IMR-90 (cell line): ENCODE measurements around the gene DENND1C. TPM values are rescaled to one million over a fixed set of nuclear protein-coding genes. Genes with fewer than 3 reads are reported as not detected.
"Not testable (repeated sequence)": the region's sequence is repeated elsewhere in the genome, so short reads cannot be mapped to it uniquely, and the experiment has no call there.

Experiments used
- ATAC-seq: fragments of 200-7000 bp; cut with Tn5 transposase; 2 replicates; pipeline ENCODE4 v1.9.1; 2020; ENCODE audit warnings: low read depth, mild to moderate bottlenecking, moderate library complexity
- BruUV-seq: library from RNA; stranded (reverse); fragments of 400-500 nt; replicated peaks from 2 replicates; lab custom pipeline; 2021; lab: Mats Ljungman, UMichigan
- CTCF ChIA-PET: fragments of 300-600 bp; formaldehyde crosslinking; extraction: SDS; loops from one replicate; lab custom pipeline; 2021; ENCODE audit warnings: antibody characterized with exemption; lab: Yijun Ruan, JAX
- POLR2A ChIA-PET: fragments of 300-600 bp; sonication (Branson Sonifier 250); formaldehyde crosslinking; loops from one replicate; lab custom pipeline; 2022; ENCODE audit warnings: antibody characterized with exemption; ENCODE audit not compliant: unreplicated experiment; lab: Charles Lee
- DNase-seq: peaks from one replicate; pipeline ENCODE4 v3.0.0; 2013
- H2AFZ ChIP-seq: replicated peaks from 2 replicates; pipeline ENCODE3; 2013; ENCODE audit warnings: low read length, mild to moderate bottlenecking; ENCODE audit not compliant: poor library complexity
- H2AK5ac ChIP-seq: 2 replicates; pipeline ENCODE4 v1.6.1; 2013; ENCODE audit warnings: low read depth, low read length, inconsistent platforms
- H2AK9ac ChIP-seq: replicated peaks from 2 replicates; pipeline ENCODE3; 2013; ENCODE audit warnings: mild to moderate bottlenecking, low read depth, low read length, moderate library complexity; ENCODE audit not compliant: poor library complexity
- H2BK120ac ChIP-seq: 2 replicates; pipeline ENCODE4 v1.6.1; 2013; ENCODE audit warnings: low read depth, low read length, inconsistent platforms
- H2BK15ac ChIP-seq: 3 replicates; pipeline ENCODE4 v1.6.1; 2013; ENCODE audit warnings: low read depth, low read length, inconsistent platforms
- H2BK20ac ChIP-seq: 2 replicates; pipeline ENCODE4 v1.6.1; 2013; ENCODE audit warnings: low read depth, mild to moderate bottlenecking, inconsistent platforms, low read length, moderate library complexity
- H2BK5ac ChIP-seq: 2 replicates; pipeline ENCODE4 v1.6.1; 2013; ENCODE audit warnings: mild to moderate bottlenecking, low read depth, low read length, inconsistent platforms; ENCODE audit not compliant: poor library complexity, severe bottlenecking
- H3K14ac ChIP-seq: replicated peaks from 2 replicates; pipeline ENCODE4 v1.6.1; 2013; ENCODE audit warnings: low read depth, low read length, inconsistent platforms
- H3K18ac ChIP-seq: 2 replicates; pipeline ENCODE4 v1.6.1; 2013; ENCODE audit warnings: low read depth, low read length, control low read depth
- H3K23ac ChIP-seq: 2 replicates; pipeline ENCODE4 v1.6.1; 2013; ENCODE audit warnings: low read depth, low read length, inconsistent platforms
- H3K27ac ChIP-seq: 2 replicates; pipeline ENCODE4 v1.5.1; 2013; ENCODE audit warnings: mild to moderate bottlenecking, control low read depth, low read length; ENCODE audit not compliant: insufficient read depth
- H3K27me3 ChIP-seq: 2 replicates; pipeline ENCODE4 v1.6.1; 2013; ENCODE audit warnings: low read length; ENCODE audit not compliant: control insufficient read depth, insufficient read depth
- H3K36me3 ChIP-seq: 2 replicates; pipeline ENCODE4 v1.6.1; 2013; ENCODE audit warnings: low read length, mixed read lengths; ENCODE audit not compliant: control insufficient read depth, insufficient read depth
- H3K4ac ChIP-seq: 2 replicates; pipeline ENCODE4 v1.6.1; 2013; ENCODE audit warnings: low read depth, low read length, inconsistent platforms
- H3K4me1 ChIP-seq: 2 replicates; pipeline ENCODE4 v1.6.1; 2013; ENCODE audit warnings: low read length, mixed read lengths; ENCODE audit not compliant: control insufficient read depth, insufficient read depth
- H3K4me2 ChIP-seq: 2 replicates; pipeline ENCODE4 v1.6.1; 2013; ENCODE audit warnings: low read depth, mild to moderate bottlenecking, control low read depth, low read length, moderate library complexity
- H3K4me3 ChIP-seq: 2 replicates; pipeline ENCODE4 v1.5.1; 2013; ENCODE audit warnings: low read depth, mild to moderate bottlenecking, control low read depth, low read length, moderate library complexity; ENCODE audit not compliant: insufficient read depth
- H3K56ac ChIP-seq: 2 replicates; pipeline ENCODE4 v1.6.1; 2013; ENCODE audit warnings: low read length, inconsistent platforms; ENCODE audit not compliant: insufficient read depth; ENCODE audit errors: extremely low read depth
- H3K79me1 ChIP-seq, 2 experiments: 2 replicates each; pipeline ENCODE4 v1.6.1; 2013; ENCODE audit warnings: low read length in 2 of 2, inconsistent platforms in 1 of 2, low read depth in 1 of 2
- H3K9ac ChIP-seq: 2 replicates; pipeline ENCODE4 v1.6.1; 2013; ENCODE audit warnings: low read depth, low read length, control low read depth
- H3K9me1 ChIP-seq: 2 replicates; pipeline ENCODE4 v1.6.1; 2013; ENCODE audit warnings: low read length, inconsistent platforms; ENCODE audit not compliant: insufficient read depth
- H3K9me3 ChIP-seq: 2 replicates; pipeline ENCODE4 v1.6.1; 2013; ENCODE audit warnings: low read length; ENCODE audit not compliant: control insufficient read depth, insufficient read depth
- H4K20me1 ChIP-seq: 2 replicates; pipeline ENCODE4 v1.6.1; 2013; ENCODE audit warnings: low read length, inconsistent platforms; ENCODE audit not compliant: insufficient read depth
- H4K5ac ChIP-seq: 2 replicates; pipeline ENCODE4 v1.6.1; 2013; ENCODE audit warnings: mild to moderate bottlenecking, low read depth, low read length, control low read depth
- H4K8ac ChIP-seq, 2 experiments: 2 replicates each; pipeline ENCODE4 v1.6.1; 2013; ENCODE audit warnings: low read depth in 2 of 2, low read length in 2 of 2, control low read depth in 1 of 2, inconsistent platforms in 1 of 2
- H4K91ac ChIP-seq: 2 replicates; pipeline ENCODE4 v1.6.1; 2013; ENCODE audit warnings: low read depth, low read length, inconsistent platforms; ENCODE audit not compliant: insufficient read depth
- WGBS, 2 experiments: methylation state at CpG; one replicate each; pipeline versions ENCODE4 v1.1.5 to v1.1.7; 2013; ENCODE audit warnings: missing lambda C conversion rate in 2 of 2; ENCODE audit not compliant: insufficient read length in 1 of 2; ENCODE audit errors: extremely low coverage in 2 of 2; 5-methylcytosine and 5-hydroxymethylcytosine counted together
- dilution Hi-C: fragments of 300-500 bp; cut with HindIII; formaldehyde crosslinking; loops from one replicate; pipeline ENCODE4 v1.14.3; 2018; ENCODE audit warnings: low sequenced_read_pairs; ENCODE audit not compliant: unreplicated experiment
- in situ Hi-C: fragments of 300-500 bp; cut with MboI; formaldehyde crosslinking; loops from 3 replicates; pipeline ENCODE4 v1.14.3; 2019; ENCODE audit warnings: low sequenced_read_pairs, inconsistent platforms, mixed read lengths
- intact Hi-C: fragments of 100-400 bp; cut with micrococcal nuclease; formaldehyde crosslinking; loops from 2 replicates; pipeline ENCODE4 v1.10.0; 2022
- polyA plus RNA-seq, 3 experiments: library from polyadenylated mRNA; depleted of rRNA; stranded (reverse); fragments of >200 nt; gene quantifications; 2 replicates each; pipeline ENCODE4 v1.2.3, GENCODE V29; 2012; ENCODE audit warnings: low replicate concordance in 1 of 3
- total RNA-seq: library from RNA; depleted of rRNA; stranded (reverse); fragments of >200 nt; gene quantifications from 2 replicates; pipeline ENCODE4 v1.2.3, GENCODE V29; 2012

The DENND1C gene
- total and polyA plus RNA-seq, 2 of the 4 experiments (the other 2 are of a cell fraction), result not detected

- H3K9ac ChIP-seq, CTCF ChIA-PET, H4K91ac ChIP-seq, H3K36me3 ChIP-seq, intact Hi-C loops, H3K4me3 ChIP-seq, H3K9me3 ChIP-seq, H4K5ac ChIP-seq, H3K14ac ChIP-seq, H3K23ac ChIP-seq, dilution Hi-C loops, H3K4ac ChIP-seq, H2AFZ ChIP-seq, H4K8ac ChIP-seq, H4K20me1 ChIP-seq, H2BK20ac ChIP-seq, H3K56ac ChIP-seq, ATAC-seq, DNase-seq, H2AK9ac ChIP-seq, H3K4me1 ChIP-seq, H3K27me3 ChIP-seq, H2AK5ac ChIP-seq, H3K4me2 ChIP-seq, H3K9me1 ChIP-seq, H3K79me1 ChIP-seq, H2BK15ac ChIP-seq, H2BK5ac ChIP-seq, H2BK120ac ChIP-seq, H3K27ac ChIP-seq, in situ Hi-C loops, H3K18ac ChIP-seq, BruUV-seq, POLR2A ChIA-PET: not testable (repeated sequence)
- no CpG with 5 or more reads among the region's 2 CpGs for WGBS, 2 experiments
Observed at GRCh38 chr19:6428692-6429418, 52.7 kb downstream of the DENND1C start.
